ENCODE measurements around the gene PTPRM. TPM values are rescaled to one million over a fixed set of nuclear protein-coding genes. Genes with fewer than 3 reads are reported as not detected.

The PTPRM gene
- total RNA-seq, 2 donors from 2014 or later = 80.1 to 106 TPM

GRCh38 chr18:7859122-7859521 lies 292.0 kb downstream of the PTPRM start:
- Histone ChIP-seq H3K4me3 (no peak overlapping the region), H3K27me3 (no peaks in the 10 kb centered on the region), H3K9me3 (no peaks in the 10 kb centered on the region), H3K36me3 (no peaks in the 10 kb centered on the region), H3K4me1 (peaks cover 0 to 37% of the 10 kb centered on the region in 2 donors), H3K27ac (no peak overlapping the region)
- DNase-seq (ENCODE audit: low spot score) = no peak
- no peak for TF ChIP-seq CTCF (IDR thresholded peaks at IDR 0.05)

GRCh38 chr18:7870266-7870665 lies 303.1 kb downstream of the PTPRM start:
- no peak overlapping the region for H3K27ac ChIP-seq
- H3K4me1 ChIP-seq = peaks cover 0 to 20% of the 10 kb centered on the region in 2 donors
- H3K9me3 ChIP-seq = peaks cover 0 to 15% of the 10 kb centered on the region in 2 donors
- no peak for TF ChIP-seq CTCF (IDR thresholded peaks at IDR 0.05)
- no peaks in the 10 kb centered on the region for H3K27me3 ChIP-seq
- no peaks in the 10 kb centered on the region for H3K36me3 ChIP-seq
- no peak for DNase-seq (ENCODE audit: low spot score)
- H3K4me3 ChIP-seq = no peak overlapping the region

- Histone ChIP-seq H3K27ac (no peak overlapping the region), H3K27me3 (no peaks in the 10 kb centered on the region), H3K9me3 (peaks cover 0 to 15% of the 10 kb centered on the region in 2 donors), H3K4me3 (no peak overlapping the region), H3K4me1 (peaks cover 0 to 20% of the 10 kb centered on the region in 2 donors), H3K36me3 (no peaks in the 10 kb centered on the region)
- TF ChIP-seq CTCF (IDR thresholded peaks at IDR 0.05) = no peak
- no peak for DNase-seq (ENCODE audit: low spot score)
Measured at GRCh38 chr18:7870855-7871254, 303.7 kb downstream of the PTPRM start.

- no peak for TF ChIP-seq CTCF (IDR thresholded peaks at IDR 0.05)
- H3K27ac ChIP-seq = no peak overlapping the region
Measured at GRCh38 chr18:7871560-7872456, 304.7 kb downstream of the PTPRM start.

GRCh38 chr18:7872569-7872968 lies 305.5 kb downstream of the PTPRM start:
- Histone ChIP-seq H3K36me3 (no peaks in the 10 kb centered on the region), H3K4me3 (no peak overlapping the region), H3K27me3 (no peaks in the 10 kb centered on the region), H3K4me1 (peaks cover 0 to 20% of the 10 kb centered on the region in 2 donors), H3K27ac (no peak overlapping the region), H3K9me3 (peaks cover 0 to under 1% of the 10 kb centered on the region in 2 donors)
- TF ChIP-seq CTCF (IDR thresholded peaks at IDR 0.05) = no peak
- no peak for DNase-seq (ENCODE audit: low spot score)

More at GRCh38 chr18:7871560-7872456, 304.7 kb downstream of the PTPRM start:
- H3K4me3 ChIP-seq = no peak overlapping the region
- no peak for DNase-seq (ENCODE audit: low spot score)
- peaks cover 0 to 8% of the 10 kb centered on the region in 2 donors for H3K9me3 ChIP-seq
- no peaks in the 10 kb centered on the region for H3K27me3 ChIP-seq
- H3K4me1 ChIP-seq = peaks cover 0 to 20% of the 10 kb centered on the region in 2 donors
- no peaks in the 10 kb centered on the region for H3K36me3 ChIP-seq

All from right atrium auricular region (tissue), 2 donors.